HL-60 (cell line): ENCODE measurements around the gene TRPM1.
A peak's percentile ranks its signal among the peaks of the same experiment; 100 is the strongest.

Source experiments
- DNase-seq, 2 experiments: peaks; one replicate each; pipeline ENCODE4 v3.0.0-alpha.2; 2010 to 2020; ENCODE audit warnings: low read depth in 1 of 2, low spot score in 1 of 2
- H3K27ac ChIP-seq: fragments of 250-450 bp; sonication (Bioruptor Pico); replicated peaks from 2 replicates; pipeline ENCODE4 v1.5.1; 2020; ENCODE audit warnings: mild to moderate bottlenecking, moderate library complexity
- H3K27me3 ChIP-seq: fragments of 250-450 bp; sonication (Bioruptor Pico); 2 replicates; pipeline ENCODE4 v1.5.1; 2021; ENCODE audit warnings: mild to moderate bottlenecking, moderate library complexity; ENCODE audit not compliant: insufficient read depth, poor library complexity, severe bottlenecking
- H3K4me3 ChIP-seq: replicated peaks from 2 replicates; pipeline ENCODE4 v1.5.1; 2011; ENCODE audit warnings: mild to moderate bottlenecking, control low read depth, low read length; ENCODE audit not compliant: insufficient read depth
- GABPA ChIP-seq: IDR thresholded peaks from 2 replicates; pipeline ENCODE4 v1.6.1; 2012; ENCODE audit warnings: low read depth
- POLR2AphosphoS5 ChIP-seq: IDR thresholded peaks from 2 replicates; pipeline ENCODE4 v1.6.1; 2012; ENCODE audit warnings: low read depth
- SPI1 ChIP-seq: IDR thresholded peaks from 2 replicates; pipeline ENCODE4 v1.6.1; 2012; ENCODE audit warnings: low read depth, mild to moderate bottlenecking, borderline replicate concordance
- TF ChIP-seq, protein P1 (sequence below): IDR thresholded peaks from one replicate; pipeline ENCODE4 v1.5.1; 2011; ENCODE audit warnings: low read length, control low read depth, inconsistent platforms; ENCODE audit not compliant: insufficient read depth
- TF ChIP-seq, protein P2 (sequence below): IDR thresholded peaks from 2 replicates; pipeline ENCODE4 v1.6.1; 2012; ENCODE audit warnings: low read depth; ENCODE audit not compliant: insufficient replicate concordance

The TRPM1 gene

DNA sequence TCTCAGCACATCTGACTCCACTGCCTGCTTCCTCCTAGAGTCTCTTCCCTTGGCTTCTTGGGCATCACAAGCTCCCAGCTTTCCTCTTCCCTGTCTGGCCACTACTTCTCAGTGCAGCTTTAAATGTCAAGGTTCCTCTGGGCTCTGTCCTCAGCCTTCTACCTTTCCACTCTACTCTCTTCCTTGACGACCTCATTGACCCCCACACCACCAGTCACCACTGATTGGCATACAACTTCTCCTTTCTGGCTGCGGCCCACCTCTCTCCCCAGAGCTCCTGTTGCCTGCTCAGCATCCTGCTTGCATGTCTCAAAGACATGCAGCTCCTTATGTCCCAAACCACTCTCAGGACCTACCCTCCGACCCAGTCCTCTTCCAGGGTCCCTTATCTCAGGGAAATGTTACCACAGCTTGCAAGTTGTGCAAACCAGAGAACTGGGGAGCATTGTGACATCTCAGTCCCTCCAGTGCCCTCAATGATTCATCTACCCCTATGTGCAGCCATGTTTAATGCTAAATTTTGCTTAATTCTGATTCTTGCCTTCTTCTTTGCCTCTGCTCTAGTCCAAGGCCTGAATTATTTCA lies 49.9 kb downstream of the TRPM1 start:
- DNase-seq: peak; percentile 57 to 75
- Histone ChIP-seq H3K27me3 (no peaks in the 10 kb centered on the region), H3K27ac (no peak overlapping the region), H3K4me3 (no peak overlapping the region)
- TF ChIP-seq, protein P1, sequence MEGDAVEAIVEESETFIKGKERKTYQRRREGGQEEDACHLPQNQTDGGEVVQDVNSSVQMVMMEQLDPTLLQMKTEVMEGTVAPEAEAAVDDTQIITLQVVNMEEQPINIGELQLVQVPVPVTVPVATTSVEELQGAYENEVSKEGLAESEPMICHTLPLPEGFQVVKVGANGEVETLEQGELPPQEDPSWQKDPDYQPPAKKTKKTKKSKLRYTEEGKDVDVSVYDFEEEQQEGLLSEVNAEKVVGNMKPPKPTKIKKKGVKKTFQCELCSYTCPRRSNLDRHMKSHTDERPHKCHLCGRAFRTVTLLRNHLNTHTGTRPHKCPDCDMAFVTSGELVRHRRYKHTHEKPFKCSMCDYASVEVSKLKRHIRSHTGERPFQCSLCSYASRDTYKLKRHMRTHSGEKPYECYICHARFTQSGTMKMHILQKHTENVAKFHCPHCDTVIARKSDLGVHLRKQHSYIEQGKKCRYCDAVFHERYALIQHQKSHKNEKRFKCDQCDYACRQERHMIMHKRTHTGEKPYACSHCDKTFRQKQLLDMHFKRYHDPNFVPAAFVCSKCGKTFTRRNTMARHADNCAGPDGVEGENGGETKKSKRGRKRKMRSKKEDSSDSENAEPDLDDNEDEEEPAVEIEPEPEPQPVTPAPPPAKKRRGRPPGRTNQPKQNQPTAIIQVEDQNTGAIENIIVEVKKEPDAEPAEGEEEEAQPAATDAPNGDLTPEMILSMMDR: no peak
- TF ChIP-seq, protein P2, sequence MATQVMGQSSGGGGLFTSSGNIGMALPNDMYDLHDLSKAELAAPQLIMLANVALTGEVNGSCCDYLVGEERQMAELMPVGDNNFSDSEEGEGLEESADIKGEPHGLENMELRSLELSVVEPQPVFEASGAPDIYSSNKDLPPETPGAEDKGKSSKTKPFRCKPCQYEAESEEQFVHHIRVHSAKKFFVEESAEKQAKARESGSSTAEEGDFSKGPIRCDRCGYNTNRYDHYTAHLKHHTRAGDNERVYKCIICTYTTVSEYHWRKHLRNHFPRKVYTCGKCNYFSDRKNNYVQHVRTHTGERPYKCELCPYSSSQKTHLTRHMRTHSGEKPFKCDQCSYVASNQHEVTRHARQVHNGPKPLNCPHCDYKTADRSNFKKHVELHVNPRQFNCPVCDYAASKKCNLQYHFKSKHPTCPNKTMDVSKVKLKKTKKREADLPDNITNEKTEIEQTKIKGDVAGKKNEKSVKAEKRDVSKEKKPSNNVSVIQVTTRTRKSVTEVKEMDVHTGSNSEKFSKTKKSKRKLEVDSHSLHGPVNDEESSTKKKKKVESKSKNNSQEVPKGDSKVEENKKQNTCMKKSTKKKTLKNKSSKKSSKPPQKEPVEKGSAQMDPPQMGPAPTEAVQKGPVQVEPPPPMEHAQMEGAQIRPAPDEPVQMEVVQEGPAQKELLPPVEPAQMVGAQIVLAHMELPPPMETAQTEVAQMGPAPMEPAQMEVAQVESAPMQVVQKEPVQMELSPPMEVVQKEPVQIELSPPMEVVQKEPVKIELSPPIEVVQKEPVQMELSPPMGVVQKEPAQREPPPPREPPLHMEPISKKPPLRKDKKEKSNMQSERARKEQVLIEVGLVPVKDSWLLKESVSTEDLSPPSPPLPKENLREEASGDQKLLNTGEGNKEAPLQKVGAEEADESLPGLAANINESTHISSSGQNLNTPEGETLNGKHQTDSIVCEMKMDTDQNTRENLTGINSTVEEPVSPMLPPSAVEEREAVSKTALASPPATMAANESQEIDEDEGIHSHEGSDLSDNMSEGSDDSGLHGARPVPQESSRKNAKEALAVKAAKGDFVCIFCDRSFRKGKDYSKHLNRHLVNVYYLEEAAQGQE: no peak
- no peak for TF ChIP-seq POLR2AphosphoS5
- TF ChIP-seq GABPA: no peak

DNA sequence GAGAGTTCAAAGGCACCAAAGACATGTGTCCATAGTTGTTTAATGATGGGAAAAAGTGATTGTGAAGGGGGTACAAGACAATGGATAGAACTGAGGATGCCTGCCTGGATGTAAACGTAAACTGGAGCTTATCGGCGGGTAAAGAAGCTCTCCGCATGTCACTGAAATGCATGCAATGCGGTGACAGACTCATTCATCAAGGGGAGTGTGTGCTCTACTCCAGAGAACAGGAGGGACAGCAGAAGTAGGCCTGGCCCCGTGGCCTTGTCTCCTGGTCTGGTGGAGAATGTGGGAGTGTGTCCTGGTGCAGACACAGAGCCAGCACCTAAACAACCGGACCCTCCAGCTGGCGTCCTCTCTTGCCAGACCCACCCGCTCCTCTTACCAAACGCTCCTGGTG lies 50.6 kb downstream of the TRPM1 start:
- H3K4me3 ChIP-seq: no peak overlapping the region
- no peak overlapping the region for H3K27ac ChIP-seq
- no peaks in the 10 kb centered on the region for H3K27me3 ChIP-seq
- TF ChIP-seq SPI1 (no peak), POLR2AphosphoS5 (no peak)
- TF ChIP-seq, protein P2: no peak
- TF ChIP-seq, protein P1: no peak
- no peak for DNase-seq

DNA sequence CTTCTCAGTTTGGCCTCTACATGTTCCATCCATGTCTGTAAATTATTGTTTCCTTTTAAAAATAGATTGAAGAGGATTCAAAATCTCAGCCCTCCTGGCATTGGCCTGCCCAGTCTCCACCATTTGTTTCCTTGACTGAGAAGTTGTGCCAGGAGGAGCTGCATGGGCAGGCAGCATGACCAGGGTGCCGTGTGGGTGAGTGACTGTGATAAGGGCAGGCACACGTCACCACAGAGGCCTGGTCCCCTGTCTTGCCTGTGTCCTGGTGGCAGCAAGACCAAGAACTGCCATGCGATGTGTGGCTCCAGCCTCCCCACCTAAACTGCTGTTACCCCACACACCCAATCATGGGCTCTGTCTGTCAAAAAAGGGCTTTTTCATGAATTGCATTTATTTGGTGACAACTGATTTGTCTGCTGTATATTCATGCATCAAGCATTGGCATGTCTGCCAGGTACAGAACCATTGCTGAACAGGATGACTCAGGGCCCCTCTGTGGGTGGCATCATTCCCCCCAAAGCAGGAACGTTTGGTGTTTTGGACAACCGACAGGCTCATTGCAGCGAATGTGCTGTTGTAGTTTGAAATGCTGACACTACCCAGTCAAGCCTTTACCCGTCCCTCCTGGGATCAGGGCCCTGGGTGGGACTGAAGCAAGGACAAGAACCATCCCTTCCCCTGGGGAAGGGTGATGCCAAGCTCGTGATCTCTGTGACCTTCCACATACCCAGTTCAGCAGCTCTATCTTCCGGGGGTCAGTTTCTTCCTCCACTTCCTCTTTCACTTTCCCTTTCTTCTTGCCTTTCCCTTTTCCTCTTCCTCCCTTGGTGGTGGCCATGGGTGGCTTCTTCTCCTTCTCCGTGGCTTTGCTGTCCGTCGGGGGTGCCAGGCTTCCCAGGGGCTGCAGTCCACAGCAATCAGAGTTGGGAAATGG lies 51.6 kb downstream of the TRPM1 start:
- no peak overlapping the region for H3K27ac ChIP-seq
- TF ChIP-seq SPI1 (peak; percentile 90), POLR2AphosphoS5 (no peak), GABPA (no peak)
- TF ChIP-seq, protein P2: no peak
- H3K4me3 ChIP-seq: no peak overlapping the region
- peak; percentile 22 to 41 for DNase-seq
- H3K27me3 ChIP-seq: no peaks in the 10 kb centered on the region
